22Rv1 (cell line): ENCODE data around the gene ADAMTS2.

Experiments used
- H3K27ac ChIP-seq: fragments of 450-650 bp; 2 replicates; pipeline ENCODE4 v1.5.1; 2017
- CTCF ChIP-seq: fragments of 450-650 bp; IDR thresholded peaks from 2 replicates; pipeline ENCODE4 v1.5.1; 2017; ENCODE audit warnings: mild to moderate bottlenecking
- ZFX ChIP-seq: fragments of 450-650 bp; IDR thresholded peaks from 2 replicates; pipeline ENCODE4 v1.6.1; 2017; ENCODE audit warnings: antibody characterized with exemption, borderline replicate concordance

The ADAMTS2 gene

GRCh38 chr5:179131321-179131835 is 213.9 kb downstream of the ADAMTS2 start:
- no peak overlapping the region for H3K27ac ChIP-seq
- no peak for TF ChIP-seq ZFX
- TF ChIP-seq CTCF, result no peak

- no peak for TF ChIP-seq CTCF
- no peak overlapping the region for H3K27ac ChIP-seq
These were observed 215.1 kb downstream of the ADAMTS2 start for GRCh38 chr5:179130101-179130681.

- no peak overlapping the region for H3K27ac ChIP-seq
- TF ChIP-seq ZFX (no peak), CTCF (no peak)
These were observed 215.6 kb downstream of the ADAMTS2 start for GRCh38 chr5:179129607-179130071.

DNA sequence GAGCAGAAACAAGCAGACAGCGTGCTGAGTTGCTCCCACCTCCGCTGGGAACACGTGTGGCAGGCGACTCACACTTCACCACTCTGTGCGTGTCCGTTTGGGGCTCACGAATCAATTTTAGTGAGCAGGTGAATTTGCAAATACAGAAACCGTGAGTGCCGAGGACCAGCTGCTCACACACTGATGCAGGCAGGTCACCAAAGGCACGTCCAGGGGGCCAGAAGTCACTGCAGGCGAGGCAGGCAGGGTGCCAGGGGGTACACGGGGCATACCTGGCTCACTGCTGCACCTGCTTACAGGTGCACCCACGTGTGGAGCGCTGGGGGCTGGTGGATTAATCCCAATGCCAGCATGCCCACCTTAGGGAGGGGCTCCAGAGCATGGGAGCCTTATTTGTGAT is 216.3 kb downstream of the ADAMTS2 start:
- TF ChIP-seq CTCF (no peak), ZFX (no peak)
- H3K27ac ChIP-seq, result no peak overlapping the region

- no peak for TF ChIP-seq ZFX
- no peak overlapping the region for H3K27ac ChIP-seq
These were observed 217.3 kb downstream of the ADAMTS2 start for GRCh38 chr5:179128041-179128365.

DNA sequence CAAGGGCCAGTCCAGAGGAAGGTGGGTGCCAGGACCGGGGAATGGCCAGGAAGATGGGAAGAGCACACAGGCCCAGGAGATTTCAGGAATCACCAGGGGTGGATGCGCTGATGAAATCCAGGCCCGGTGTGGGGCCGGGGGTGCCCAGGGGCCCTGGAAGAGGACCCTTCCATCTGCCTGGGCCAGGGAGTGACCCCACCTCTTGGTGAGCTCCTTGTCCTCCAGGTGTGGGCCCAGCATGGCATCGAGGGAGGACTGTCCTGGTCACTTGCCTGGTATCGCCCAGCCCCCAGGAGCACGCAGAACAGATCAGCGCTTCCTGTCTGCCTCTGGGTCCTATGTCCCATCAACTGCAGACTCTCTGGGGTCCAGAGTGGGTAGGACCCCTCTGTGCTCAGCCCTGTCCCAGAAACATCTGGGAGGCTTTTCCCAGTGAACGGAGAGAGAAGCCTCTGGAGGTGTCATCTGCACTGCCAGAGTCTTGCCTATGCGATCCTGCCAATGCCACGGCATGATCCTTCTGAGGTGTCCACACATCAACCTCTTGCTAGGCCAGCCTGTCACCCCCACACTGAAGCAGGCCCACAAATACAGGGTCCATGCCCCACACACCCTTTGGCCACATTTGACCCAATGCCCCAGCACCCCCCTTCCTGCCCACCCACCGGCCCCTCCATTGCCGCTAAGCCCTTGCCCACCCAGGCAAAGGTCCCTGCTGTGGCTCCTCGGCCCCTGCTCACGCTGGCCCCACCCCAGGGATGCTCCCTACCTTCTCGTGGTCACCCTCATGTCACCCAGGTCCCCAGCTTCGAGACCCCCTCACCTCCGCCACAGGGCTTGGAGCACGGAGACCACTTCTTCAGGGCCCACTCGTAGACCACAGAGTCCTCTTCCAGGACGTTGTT is 217.9 kb downstream of the ADAMTS2 start:
- TF ChIP-seq CTCF (no peak), ZFX (no peak)

DNA sequence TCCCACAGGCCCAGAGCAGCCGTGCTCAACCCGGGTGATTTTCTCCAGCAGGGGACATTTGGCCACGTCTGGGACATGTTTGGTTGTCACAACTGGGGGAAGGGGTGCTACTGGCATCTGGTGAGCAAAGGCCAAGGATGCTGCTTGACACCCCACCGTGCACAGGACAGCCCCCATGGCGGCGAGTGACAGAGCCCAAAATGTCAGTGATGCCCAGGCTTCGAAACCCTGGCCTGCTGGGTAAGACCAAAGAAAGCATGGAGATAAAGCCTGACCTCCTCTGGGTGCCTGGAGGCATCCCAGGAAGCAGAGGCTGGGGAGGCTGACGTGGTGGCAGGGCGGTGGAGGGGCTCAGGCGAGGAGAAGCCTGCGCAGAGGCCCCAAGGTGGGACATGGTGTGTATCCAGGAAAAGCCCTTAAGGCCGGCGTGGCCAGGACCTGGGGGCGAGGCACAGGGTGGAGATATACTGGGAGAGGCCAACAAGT is 218.7 kb downstream of the ADAMTS2 start:
- TF ChIP-seq ZFX (no peak), CTCF (no peak)
- no peak overlapping the region for H3K27ac ChIP-seq

More for the DNA sequence above, 217.9 kb downstream of the ADAMTS2 start:
- no peak overlapping the region for H3K27ac ChIP-seq
